Astrocyte (in vitro differentiated cells and primary cell): Measurements from ENCODE around the gene FIG4.

Source experiments
- CTCF ChIP-seq: IDR thresholded peaks from 2 replicates; pipeline ENCODE4 v1.5.1; 2011; ENCODE audit warnings: low read depth, mild to moderate bottlenecking, inconsistent platforms, low read length, moderate library complexity; ENCODE audit not compliant: insufficient read depth
- EZH2 ChIP-seq: IDR thresholded peaks from 2 replicates; pipeline ENCODE4 v1.6.1; 2012; ENCODE audit warnings: mild to moderate bottlenecking, low read length, inconsistent platforms; ENCODE audit not compliant: insufficient read depth

- TF ChIP-seq EZH2 (no peak), CTCF (no peak)
Measured at GRCh38 chr6:109767961-109768360, 76.9 kb downstream of the FIG4 start.
